NCI-H1930 (cell line): Measurements from ENCODE around the gene KCNMA1.

Experiments used
- DNase-seq, 2 experiments: peaks; one replicate each; lab custom pipeline; 2025; lab: John Stamatoyannopoulos, UW

The KCNMA1 gene

GRCh38 chr10:77556990-77557601, 80.5 kb downstream of the KCNMA1 start:
- DNase-seq, result no peak

DNA sequence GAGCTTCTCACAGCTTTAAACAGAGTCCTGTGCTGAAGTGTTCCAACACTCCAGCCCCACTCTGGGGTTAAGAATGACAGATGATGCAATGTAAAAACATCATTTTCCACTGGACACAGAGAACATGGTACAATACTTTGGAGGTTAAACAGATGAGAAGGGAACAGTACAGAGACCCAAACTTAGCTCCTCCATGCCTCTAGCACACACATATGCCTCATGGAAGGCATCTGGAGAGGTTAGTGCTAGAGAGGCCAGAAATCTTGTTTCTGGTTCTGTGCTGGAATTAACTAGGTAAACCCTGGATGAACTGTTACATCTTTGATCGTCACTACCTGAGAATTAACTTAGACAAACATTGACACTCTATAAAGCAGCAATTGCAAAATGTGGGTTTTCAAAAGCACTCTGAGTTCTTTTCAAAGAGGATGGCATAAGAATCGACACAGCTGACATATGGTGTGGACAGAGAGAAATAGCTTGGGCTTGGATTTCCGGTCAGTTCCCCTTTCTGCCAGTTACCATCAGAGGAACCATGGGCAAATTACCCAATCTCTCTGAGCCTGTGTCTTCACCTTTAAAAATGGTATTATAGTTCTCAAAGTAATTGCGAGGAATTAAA, 81.9 kb downstream of the KCNMA1 start:
- DNase-seq, result no peak

DNA sequence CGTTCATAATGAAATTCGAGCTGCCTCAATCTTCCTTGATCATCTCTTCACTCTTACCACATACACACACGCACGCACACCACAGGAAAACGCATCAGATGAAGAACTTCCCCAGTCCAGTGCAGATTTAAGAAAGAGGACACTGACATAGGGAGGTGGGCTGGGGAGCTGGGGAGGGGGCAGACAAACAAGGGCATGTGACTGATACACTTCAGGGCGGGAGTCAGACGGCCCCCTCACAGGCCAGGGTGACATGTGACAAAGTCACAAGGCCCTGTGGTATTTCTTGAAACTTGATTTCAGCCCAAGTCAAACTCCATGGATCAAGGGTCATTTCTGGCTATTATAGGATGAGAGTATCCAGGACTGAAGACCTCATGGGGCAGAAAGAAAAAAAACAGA, 82.6 kb downstream of the KCNMA1 start:
- DNase-seq, result no peak

DNA sequence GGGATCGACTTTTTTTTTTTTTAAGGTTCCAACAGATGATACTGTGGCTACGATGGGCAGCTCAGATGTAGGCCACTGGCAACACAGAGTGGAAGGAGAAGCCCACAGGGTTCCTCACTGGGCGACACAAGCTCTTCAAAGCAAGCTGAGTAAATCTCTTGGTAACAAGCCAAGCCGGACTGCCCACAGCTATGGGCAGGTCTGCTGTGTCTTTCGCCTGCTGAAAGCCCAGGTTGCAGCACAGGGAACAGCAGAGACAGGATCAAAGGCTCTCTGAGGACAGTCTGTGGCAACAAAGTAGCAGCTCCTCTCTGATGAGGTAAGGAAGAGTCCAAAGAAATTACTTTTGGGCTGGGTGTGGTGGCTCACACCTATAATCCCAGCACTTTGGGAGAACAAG, 83.6 kb downstream of the KCNMA1 start:
- DNase-seq, result no peak

- DNase-seq, result no peak
Measured at GRCh38 chr10:77553311-77553710, 84.3 kb downstream of the KCNMA1 start.

DNA sequence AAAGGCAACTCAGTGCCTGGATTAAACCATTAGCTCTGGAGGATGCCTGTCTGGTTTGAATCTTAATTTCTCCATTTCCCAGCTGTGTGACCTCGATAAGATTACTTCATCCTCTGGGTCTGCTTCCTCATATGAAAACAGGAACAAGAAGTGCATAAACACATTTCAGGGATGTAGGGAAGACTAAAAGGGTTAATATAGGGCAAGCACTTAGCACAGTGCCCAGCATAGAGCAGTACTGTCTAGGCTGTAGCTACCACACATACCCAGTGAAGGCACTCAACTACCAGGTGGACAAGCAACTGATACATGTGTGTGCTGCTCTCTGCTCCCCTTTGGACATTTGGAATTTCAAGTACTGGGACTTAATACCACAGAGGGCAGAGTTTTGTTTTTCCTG, 85.4 kb downstream of the KCNMA1 start:
- DNase-seq, result no peak

- no peak for DNase-seq
Measured at GRCh38 chr10:77550378-77550777, 87.2 kb downstream of the KCNMA1 start.

DNA sequence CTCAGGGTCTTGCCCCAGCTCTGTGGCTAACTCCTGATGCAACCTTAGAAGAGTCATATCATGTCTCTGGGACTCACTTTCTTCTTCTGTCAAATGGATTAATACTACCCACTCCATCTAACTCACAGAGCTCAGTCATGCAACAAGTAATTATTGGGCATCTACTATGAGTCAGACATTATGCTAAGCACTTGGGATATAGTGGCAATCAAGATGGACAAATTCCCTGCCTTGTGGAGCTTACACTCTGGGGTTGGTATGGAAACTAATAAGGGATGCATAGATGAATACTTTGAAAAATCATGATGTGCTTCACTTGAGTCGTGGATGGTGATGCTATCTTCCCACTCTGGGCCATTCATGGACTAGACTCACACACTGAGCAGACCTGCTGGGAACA, 88.9 kb downstream of the KCNMA1 start:
- DNase-seq, result no peak

GRCh38 chr10:77548157-77548556, 89.5 kb downstream of the KCNMA1 start:
- no peak for DNase-seq

DNA sequence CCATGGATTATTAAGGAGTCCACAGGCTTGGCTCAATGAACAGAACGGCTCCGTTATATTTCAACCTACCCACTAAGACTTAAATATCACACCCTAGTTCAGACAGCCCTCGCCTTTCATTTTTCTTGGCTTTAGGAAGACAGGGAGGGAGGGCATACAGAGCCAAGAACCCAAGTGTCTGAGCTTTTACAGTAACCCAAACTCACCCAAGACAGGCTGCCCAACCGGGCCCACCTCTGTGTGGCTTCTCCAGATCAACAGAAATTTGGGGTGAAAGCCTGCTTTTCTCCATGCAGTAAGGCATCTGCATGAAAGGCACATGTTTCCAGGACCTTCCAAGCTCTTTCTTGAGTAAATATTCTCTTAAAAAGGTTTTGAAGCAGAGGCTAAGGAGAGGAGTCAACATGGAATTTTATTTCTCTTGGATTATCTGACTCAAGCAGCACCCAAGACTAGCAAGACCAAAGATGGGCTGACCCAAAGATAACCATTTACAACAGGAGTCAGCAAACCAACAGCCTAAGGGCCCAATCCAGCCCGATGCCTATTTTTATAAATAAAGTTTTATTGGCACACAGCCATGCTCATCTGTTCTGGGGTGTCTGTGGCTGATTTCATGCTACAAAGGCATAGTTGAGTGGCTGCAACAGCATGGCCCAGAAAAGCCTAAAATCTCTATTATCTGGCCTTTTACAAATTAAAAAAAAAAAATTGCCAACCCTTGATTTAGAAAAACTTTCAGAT, 90.1 kb downstream of the KCNMA1 start:
- DNase-seq, result no peak

- no peak for DNase-seq
Measured at GRCh38 chr10:77546042-77546441, 91.6 kb downstream of the KCNMA1 start.

DNA sequence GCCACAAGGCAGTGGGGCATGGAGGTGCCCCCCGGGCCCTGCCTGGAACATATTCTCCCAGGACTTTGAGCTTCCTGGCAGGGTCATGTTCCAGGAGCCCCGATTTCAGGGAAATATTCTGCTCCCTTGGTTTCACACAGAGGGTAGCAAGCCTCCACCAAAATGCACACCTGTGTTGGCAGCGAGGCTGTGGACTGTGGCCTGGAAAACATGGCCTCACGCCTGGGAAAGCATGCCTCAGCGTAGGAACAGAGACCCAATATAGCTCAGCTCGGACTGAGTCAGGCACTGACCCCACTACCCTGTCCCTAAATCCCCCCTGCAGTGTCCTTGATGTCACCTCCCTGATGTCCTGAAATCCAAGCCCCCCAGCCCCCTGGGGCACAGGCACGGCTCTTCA, 92.0 kb downstream of the KCNMA1 start:
- no peak for DNase-seq

- DNase-seq, result no peak
Measured at GRCh38 chr10:77544617-77545016, 93.0 kb downstream of the KCNMA1 start.

DNA sequence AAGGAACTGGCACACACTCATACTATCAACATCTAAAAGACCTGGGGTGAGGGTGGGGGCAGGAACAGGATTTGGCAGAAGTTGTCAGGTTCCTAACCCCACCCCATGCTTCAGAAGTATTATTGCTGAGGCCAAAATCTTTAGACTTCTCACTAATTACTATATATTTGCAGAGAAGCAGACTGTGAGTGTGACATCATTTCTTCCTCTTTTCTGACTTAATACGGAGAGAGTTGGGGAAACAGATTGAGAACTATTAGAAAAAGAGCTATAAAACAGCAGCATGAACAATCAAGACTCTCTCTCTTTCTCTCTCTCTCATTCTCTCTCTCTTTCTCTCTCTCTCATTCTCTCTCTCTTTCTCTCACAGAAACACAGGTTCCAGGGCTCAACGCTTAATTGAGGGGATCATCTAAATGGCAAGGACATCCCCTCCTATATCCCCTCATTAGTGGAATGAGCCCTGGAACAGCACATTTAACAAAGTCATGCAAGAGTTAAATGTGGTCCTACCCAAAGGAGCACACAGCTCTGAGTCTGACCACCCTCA, 94.8 kb downstream of the KCNMA1 start:
- DNase-seq, result no peak

DNA sequence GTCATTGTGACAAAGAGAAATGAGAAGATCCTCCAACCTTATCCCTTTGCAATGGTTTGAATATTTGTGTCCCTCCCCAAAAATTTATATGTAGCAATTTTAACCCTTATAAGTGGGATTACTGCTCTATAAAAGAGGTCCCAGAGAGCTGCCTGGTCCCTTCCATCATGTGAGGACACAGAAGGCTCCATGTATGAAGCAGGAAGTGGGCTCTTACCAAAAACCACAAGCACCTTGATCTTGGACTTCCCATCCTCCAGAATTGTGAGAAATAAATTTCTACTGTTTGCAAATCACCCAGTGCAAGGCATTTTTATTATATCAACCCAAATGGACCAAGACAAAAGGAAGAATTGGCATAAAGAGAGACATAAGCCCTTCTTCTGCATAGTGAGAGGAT, 95.7 kb downstream of the KCNMA1 start:
- no peak for DNase-seq

- no peak for DNase-seq
Measured at GRCh38 chr10:77541247-77541646, 96.4 kb downstream of the KCNMA1 start.

- no peak for DNase-seq
Measured at GRCh38 chr10:77539147-77539935, 98.3 kb downstream of the KCNMA1 start.

- no peak for DNase-seq
Measured at GRCh38 chr10:77537720-77538373, 99.8 kb downstream of the KCNMA1 start.

DNA sequence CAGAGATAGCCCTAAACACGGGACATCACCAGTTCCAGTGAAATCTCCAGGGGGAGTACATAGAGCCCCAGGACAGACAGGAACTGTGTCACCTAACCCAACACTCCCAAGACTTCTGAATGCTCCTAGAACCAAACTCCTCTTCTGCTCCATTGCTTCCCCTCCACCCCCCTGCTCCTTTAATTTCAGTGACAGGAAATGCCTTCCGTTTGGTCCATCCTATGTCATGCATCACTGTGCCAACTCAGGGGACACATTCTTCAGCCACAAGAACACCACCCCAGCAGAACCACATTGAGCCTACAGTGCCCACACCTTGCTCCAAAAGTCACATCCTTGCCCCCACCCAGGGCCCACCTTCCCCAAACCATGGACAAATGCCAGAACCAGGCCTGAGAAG, 100.5 kb downstream of the KCNMA1 start:
- no peak for DNase-seq

- DNase-seq, result no peak
Measured at GRCh38 chr10:77533887-77534278, 103.7 kb downstream of the KCNMA1 start.

GRCh38 chr10:77533146-77533886, 104.3 kb downstream of the KCNMA1 start:
- no peak for DNase-seq
